GM18502 (cell line): Measurements from ENCODE around the gene MARCOL.
"Not testable (repeated sequence)": the region's sequence is repeated elsewhere in the genome, so short reads cannot be mapped to it uniquely, and the experiment has no call there.

Experiments used
- ATAC-seq: cut with Tn5 transposase; IDR thresholded peaks from one replicate; pipeline ENCODE4 v1.9.1; 2021; ENCODE audit warnings: mild to moderate bottlenecking; ENCODE audit not compliant: unreplicated experiment, poor library complexity

The MARCOL gene

GRCh38 chr5:148261221-148261620, 22.9 kb downstream of the MARCOL start:
- ATAC-seq: no peak

GRCh38 chr5:148267962-148268361, 29.6 kb downstream of the MARCOL start:
- ATAC-seq: no peak

GRCh38 chr5:148268566-148268965, 30.2 kb downstream of the MARCOL start, which contains the start of gene SPINK13:
SPINK13 (plus strand) TSS chr5:148268794; CDS start chr5:148270073, 1,279 bp downstream.
- ATAC-seq: no peak

- not testable (repeated sequence) for ATAC-seq
Measured at GRCh38 chr5:148275129-148275528, 36.8 kb downstream of the MARCOL start.

- ATAC-seq: peak; percentile 27
Measured at GRCh38 chr5:148280893-148281292, 42.6 kb downstream of the MARCOL start.

- ATAC-seq: peak; percentile 68
Measured at GRCh38 chr5:148281336-148281735, 43.0 kb downstream of the MARCOL start.

- peak; percentile 70 for ATAC-seq
Measured at GRCh38 chr5:148290271-148291195, 52.2 kb downstream of the MARCOL start.
